HEK293 (cell line): ENCODE measurements around the gene PLB1.

Experiments used
- ZBTB21 ChIP-seq: fragments of 450-650 bp; formaldehyde crosslinking; IDR thresholded peaks from 2 replicates; pipeline ENCODE4 v1.5.1; 2017; ENCODE audit warnings: missing biosample characterization, missing genetic modification characterization
- ZNF138 ChIP-seq: fragments of 450-650 bp; formaldehyde crosslinking; IDR thresholded peaks from 2 replicates; pipeline ENCODE4 v1.5.1; 2016; ENCODE audit warnings: missing biosample characterization, missing genetic modification characterization, borderline replicate concordance
- ZNF140 ChIP-seq: fragments of 450-650 bp; formaldehyde crosslinking; IDR thresholded peaks from 2 replicates; pipeline ENCODE4 v1.5.1; 2016; ENCODE audit warnings: missing biosample characterization, missing genetic modification characterization
- ZNF174 ChIP-seq: fragments of 450-650 bp; formaldehyde crosslinking; IDR thresholded peaks from 2 replicates; pipeline ENCODE4 v1.5.0; 2017; ENCODE audit warnings: missing biosample characterization, mild to moderate bottlenecking, missing genetic modification characterization
- ZNF335 ChIP-seq: fragments of 450-650 bp; formaldehyde crosslinking; conservative IDR thresholded peaks from 2 replicates; pipeline ENCODE4 v1.5.1; 2016; ENCODE audit warnings: missing biosample characterization, missing genetic modification characterization
- ZNF48 ChIP-seq: fragments of 450-650 bp; formaldehyde crosslinking; IDR thresholded peaks from 2 replicates; pipeline ENCODE4 v1.5.1; 2016; ENCODE audit warnings: missing biosample characterization, missing genetic modification characterization
- ZNF629 ChIP-seq: fragments of 450-650 bp; formaldehyde crosslinking; IDR thresholded peaks from 2 replicates; pipeline ENCODE4 v1.5.1; 2017; ENCODE audit warnings: missing biosample characterization, missing genetic modification characterization
- ZNF768 ChIP-seq: fragments of 450-650 bp; formaldehyde crosslinking; IDR thresholded peaks from 2 replicates; pipeline ENCODE4 v1.5.1; 2018; ENCODE audit warnings: missing biosample characterization, mild to moderate bottlenecking, missing genetic modification characterization
- TF ChIP-seq, protein P1 (sequence below): fragments of 450-650 bp; formaldehyde crosslinking; IDR thresholded peaks from 2 replicates; pipeline ENCODE4 v1.5.1; 2016; ENCODE audit warnings: missing biosample characterization, missing genetic modification characterization
- TF ChIP-seq, protein P2 (sequence below): fragments of 450-650 bp; formaldehyde crosslinking; IDR thresholded peaks from 2 replicates; pipeline ENCODE4 v1.5.1; 2016; ENCODE audit warnings: missing biosample characterization, missing genetic modification characterization

- TF ChIP-seq, protein P1, sequence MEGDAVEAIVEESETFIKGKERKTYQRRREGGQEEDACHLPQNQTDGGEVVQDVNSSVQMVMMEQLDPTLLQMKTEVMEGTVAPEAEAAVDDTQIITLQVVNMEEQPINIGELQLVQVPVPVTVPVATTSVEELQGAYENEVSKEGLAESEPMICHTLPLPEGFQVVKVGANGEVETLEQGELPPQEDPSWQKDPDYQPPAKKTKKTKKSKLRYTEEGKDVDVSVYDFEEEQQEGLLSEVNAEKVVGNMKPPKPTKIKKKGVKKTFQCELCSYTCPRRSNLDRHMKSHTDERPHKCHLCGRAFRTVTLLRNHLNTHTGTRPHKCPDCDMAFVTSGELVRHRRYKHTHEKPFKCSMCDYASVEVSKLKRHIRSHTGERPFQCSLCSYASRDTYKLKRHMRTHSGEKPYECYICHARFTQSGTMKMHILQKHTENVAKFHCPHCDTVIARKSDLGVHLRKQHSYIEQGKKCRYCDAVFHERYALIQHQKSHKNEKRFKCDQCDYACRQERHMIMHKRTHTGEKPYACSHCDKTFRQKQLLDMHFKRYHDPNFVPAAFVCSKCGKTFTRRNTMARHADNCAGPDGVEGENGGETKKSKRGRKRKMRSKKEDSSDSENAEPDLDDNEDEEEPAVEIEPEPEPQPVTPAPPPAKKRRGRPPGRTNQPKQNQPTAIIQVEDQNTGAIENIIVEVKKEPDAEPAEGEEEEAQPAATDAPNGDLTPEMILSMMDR, result no peak
- TF ChIP-seq ZNF174 (tag by site-specific recombination) (no peak), ZNF140 (tag by site-specific recombination) (no peak), ZNF48 (tag by site-specific recombination) (no peak), ZNF335 (tag by site-specific recombination) (no peak), ZNF629 (tag by site-specific recombination) (no peak), ZNF768 (no peak), ZNF138 (tag by site-specific recombination) (no peak), ZBTB21 (tag by site-specific recombination) (no peak)
- TF ChIP-seq, protein P2, sequence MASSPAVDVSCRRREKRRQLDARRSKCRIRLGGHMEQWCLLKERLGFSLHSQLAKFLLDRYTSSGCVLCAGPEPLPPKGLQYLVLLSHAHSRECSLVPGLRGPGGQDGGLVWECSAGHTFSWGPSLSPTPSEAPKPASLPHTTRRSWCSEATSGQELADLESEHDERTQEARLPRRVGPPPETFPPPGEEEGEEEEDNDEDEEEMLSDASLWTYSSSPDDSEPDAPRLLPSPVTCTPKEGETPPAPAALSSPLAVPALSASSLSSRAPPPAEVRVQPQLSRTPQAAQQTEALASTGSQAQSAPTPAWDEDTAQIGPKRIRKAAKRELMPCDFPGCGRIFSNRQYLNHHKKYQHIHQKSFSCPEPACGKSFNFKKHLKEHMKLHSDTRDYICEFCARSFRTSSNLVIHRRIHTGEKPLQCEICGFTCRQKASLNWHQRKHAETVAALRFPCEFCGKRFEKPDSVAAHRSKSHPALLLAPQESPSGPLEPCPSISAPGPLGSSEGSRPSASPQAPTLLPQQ (tag by site-specific recombination), result no peak
These were observed 25.1 kb upstream of the PLB1 start for GRCh38 chr2:28470759-28471158.
